CD4-positive, alpha-beta T cell treated with Interleukin-15 for 4 hours (primary cell): Measurements from ENCODE around the gene STT3B.

Experiments
- DNase-seq: peaks from one replicate; pipeline ENCODE4 v3.0.0-alpha.2; 2020; ENCODE audit warnings: low spot score

The STT3B gene

DNA sequence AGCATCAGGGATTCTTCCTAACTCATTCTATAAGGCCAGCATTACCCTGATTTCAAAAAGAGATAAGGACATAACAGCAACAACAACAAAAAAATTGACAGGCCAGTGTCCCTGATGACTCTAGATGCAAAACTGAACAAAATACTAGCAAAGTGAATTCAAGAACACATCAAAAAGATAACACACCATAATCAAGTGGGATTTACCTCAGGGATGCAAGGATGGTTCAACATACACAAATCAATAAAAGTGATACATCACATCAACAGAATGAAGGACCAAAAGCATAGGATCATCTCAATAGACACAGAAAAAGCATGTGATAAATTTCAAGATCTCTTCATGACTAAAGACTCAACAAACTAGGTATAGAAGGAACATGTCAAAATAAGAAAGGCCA lies 119.6 kb downstream of the STT3B start:
- DNase-seq = no peak

DNA sequence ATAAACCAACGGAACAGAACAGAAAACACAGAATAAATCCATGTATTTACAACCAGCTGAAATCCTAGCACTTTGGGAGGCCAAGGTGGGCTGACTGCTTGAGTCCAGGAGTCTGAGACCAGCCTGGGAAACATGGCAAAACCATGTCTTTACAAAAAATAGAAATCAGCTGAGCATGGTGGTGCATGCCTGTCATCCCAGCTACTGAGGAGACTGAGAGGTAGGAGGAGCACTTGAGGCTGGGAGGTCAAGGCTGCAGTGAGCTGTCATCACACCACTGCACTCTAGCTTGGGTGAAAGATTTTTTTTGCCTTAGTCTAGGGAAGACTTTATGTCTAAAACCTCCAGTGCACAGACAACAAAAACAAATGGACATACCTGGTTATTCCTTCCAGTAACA lies 120.7 kb downstream of the STT3B start:
- DNase-seq = no peak

DNA sequence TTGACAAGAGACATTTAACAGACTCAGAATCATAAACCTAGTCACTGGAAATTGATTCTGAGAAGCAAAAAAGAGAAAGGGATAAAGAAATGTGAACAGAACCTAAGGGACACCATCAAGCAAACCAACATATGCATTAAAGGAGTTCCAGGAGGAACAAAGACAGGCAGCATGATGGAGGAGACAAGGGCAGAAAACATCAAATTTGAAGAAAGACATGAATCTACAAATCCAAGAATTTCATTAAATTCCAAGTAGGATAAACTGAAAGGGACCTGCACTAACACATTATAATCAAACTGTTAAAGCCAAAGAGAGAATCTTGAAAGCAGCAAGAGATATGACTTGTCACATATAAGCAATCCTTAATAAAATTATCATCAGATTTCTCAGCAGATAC lies 122.3 kb downstream of the STT3B start:
- DNase-seq = no peak

DNA sequence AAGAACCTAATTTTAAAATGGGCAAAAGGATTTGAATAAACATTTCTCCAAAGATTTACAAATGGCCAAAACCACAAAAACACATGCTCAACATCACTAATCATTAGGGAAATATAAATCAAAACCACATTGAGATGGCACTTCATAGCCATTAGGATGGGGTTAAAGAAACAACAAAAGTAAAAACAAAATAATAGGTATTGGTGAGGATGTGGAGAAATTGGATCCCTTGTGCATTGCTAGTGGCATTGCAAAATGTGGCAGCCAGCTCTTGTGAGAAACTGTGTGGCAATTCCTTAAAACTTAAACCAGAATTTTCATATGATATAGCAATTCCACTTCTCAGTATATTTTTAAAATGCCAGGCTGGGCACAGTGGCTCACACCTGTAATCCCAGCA lies 126.5 kb downstream of the STT3B start:
- no peak for DNase-seq

DNA sequence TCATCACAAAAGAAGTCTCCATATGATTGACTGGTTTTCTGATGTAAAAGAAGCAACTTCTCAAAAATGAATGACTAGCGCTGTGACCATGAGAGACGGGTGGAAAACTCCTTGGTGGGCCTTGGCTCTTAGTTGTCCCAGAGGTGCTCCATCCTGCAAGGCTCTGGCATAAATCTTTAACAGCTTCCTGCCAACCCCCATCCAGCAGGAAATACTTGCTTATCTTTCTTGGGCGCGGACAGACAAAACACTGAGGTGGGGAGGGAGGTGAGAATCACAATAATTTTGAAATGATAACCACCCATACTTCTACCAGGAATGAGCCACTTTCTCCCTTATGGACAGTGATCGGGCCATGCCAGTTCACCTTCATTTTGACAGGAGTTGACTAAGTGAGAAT lies 128.6 kb downstream of the STT3B start:
- DNase-seq = no peak

DNA sequence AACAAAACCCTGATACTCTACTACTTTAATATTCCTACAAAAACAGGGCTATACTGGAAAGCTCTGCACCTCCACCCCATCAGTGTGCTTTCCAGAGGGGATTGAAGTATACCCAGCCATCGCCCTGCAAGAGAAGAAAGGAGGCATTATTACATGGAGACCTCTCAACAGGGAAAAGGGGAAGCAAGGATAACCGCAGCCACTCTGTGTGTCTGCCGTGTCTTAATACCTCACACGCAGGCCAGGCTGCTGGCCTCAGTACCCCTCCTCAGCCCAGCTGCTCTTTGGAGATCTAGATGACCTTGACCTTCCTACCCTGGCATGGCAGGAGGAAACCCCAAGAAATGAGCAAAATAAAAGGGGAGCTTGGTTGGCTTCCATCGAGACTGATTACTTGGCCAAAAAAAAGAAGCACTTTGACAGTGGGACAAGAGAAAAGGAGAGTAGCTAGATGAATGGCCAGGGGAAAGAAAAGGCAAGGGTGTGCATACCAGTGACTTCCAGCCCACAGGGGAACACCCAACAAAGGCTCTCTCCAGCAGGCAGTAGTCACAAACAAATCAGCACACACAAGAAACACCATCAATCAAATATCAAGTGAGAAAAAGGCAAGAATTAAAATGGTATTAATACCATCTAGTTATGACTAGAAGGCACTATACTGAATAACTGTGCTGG lies 129.4 kb downstream of the STT3B start:
- no peak for DNase-seq

DNA sequence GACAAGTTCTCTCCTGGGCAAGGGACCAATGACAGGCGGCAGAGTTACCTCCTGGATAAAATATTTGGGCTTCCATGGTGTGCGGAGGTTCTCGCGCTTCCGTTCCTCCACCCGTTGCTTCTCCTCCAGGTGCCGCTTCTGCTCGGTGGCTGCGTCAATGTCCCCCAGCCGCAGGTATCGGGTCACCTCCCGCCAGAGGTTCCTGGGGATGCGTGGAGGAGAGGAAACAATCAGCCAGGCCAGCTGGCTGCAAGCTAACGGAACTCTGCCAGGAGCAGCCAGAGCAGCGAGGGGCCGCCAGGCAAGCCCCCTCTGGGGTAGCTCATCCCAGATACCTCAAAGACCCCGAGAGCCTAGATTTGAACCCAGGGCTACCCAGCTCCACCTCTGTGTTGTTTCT lies 131.3 kb downstream of the STT3B start:
- no peak for DNase-seq

DNA sequence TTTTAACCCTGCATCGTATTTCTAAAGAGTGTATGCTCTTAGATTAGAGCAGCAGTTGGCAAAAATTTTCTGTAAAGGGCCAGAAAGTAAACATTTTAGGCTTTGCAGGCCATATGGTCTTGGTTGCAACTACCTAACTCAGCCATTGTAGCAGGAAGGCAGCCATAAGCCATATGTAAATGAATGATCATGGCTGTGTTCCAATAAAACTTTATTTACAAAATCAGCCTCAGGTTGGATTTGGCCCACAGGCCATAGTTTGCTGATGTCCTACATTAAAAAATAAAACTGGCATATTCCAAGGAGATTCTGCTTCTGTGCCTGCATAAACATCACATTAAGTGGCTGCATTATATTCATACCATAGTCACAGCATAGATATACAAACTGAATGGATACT lies 134.9 kb downstream of the STT3B start:
- DNase-seq = no peak

DNA sequence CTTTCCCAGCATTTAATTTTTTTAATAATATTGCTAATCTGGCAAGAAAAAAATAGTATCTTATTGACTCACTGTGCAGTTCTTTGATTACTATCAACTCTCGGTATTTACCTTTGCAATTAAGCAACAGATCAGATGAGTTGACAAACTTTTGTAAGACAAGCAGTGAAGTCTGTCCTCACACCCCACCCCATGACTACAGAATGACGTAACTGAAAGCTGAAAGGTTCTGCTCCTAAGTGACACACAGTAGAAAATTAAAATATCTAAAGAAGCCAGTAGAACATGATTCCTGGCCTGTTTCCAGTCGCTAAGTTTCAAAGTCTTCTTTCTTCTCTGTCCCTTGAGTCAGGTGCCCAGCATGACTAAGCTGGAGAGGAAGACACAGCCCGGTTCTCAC lies 135.5 kb downstream of the STT3B start:
- DNase-seq = no peak

DNA sequence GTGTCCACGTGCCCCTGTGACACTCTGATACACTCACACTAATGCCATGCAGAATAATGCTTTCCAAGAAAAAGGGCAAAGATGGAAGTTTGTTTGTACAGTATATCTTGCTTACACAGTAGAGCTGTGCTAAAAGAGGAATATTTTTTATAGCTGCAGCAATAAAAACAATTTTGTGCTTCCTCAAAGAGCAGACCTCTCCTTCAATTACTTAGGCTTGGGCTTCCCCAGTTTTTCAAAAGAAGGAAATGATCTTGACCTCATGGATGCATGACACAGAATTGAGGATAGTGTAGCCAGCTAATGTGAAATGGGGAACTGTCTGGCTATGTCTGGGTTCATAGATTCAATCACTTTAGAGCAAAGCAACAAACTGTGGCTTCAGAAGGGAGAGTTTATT lies 137.4 kb downstream of the STT3B start:
- DNase-seq = no peak

DNA sequence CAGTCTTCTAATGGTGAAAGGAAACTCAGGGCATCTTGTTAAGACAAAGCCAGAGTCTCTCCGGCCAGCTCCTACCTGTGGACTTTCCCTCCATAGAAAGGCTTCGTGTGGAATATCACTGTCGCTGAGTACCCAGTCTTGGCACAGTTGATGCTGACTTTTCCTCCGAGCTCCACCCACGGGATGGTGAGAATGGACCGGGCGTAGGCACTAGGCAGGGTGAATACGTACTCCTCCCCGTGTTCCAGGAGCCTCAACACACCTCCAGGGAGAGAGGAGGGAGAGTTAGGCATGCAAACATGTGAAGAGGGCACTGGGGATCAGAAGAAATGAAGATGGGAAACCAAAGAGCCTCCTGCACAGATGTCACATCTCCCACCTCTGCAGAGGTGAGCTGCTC lies 138.0 kb downstream of the STT3B start:
- no peak for DNase-seq

DNA sequence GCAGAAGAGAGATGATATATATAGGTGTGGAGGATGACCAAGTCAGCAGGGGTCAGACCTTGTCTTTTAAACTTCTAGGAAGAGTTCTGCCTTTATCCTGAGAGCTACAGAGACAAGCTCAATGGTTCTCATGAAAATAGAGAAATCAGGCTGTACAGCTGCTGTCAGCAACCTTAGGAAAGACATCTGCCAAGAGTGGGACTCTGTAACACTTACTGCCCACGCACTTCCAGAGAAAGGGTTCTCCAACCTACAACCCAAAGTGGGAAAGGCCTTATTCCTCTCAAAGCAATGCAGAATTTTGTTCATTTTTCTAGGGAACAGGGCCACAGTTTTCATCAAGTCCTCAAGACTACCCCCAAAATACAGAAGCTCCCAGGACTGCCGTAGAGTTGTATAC lies 138.7 kb downstream of the STT3B start:
- no peak for DNase-seq

DNA sequence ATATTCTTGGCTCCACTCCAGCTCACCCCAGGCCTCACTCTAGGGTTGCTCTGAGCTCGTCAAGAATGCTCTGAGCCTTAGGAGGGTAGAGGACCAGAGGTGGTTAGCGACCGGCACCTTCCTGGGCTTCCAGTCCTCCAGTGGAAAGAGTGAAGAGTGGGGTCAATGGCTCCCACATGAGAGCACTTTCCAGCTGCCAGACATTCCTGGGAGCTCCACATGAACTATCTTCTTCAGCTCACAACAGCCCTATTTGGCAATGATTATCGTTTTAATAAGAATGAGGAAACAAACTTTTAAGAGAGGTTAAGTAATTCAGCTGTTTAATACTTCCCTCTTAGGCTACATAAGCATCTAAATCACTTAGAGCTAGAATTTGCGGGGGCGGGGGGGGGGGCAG lies 139.3 kb downstream of the STT3B start:
- no peak for DNase-seq

DNA sequence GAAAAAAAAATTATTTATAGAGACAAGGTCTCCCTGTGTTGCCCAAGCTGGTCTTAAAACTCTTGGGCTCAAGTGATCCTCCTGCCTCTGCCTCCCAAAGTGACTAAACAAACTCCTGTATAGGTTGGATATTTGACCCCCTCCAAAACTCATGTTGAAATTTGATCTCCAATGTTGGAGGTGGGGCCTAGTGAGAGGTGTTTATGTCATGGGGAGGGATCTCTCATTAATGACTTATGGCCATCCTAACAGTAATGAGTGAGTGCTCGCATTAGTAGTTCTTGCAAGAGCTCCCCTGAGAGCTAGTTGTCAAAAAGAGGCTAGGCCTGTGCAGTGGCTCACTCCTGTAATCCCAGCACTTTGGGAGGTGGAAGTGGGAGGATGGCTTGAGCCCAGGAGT lies 141.2 kb downstream of the STT3B start:
- no peak for DNase-seq

DNA sequence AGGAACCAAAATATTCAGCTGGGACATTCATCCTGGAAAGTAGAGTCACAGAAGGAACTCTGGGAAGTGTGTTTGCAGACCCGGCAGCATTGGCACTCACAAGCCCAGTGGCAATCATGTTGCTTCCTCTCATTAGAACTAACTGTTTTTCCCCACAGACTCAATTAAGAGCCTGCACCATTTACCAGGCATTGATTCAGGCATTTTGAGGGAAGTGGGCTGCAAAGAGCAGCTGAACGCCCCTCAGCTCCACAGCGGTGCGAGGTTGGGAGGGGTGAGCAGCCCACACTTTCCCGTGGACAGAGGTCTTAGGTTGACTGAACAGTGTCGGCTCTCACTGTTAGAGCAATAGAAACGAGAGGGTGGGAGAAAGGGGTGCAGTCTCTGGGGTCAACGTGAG lies 143.8 kb downstream of the STT3B start:
- DNase-seq = no peak

DNA sequence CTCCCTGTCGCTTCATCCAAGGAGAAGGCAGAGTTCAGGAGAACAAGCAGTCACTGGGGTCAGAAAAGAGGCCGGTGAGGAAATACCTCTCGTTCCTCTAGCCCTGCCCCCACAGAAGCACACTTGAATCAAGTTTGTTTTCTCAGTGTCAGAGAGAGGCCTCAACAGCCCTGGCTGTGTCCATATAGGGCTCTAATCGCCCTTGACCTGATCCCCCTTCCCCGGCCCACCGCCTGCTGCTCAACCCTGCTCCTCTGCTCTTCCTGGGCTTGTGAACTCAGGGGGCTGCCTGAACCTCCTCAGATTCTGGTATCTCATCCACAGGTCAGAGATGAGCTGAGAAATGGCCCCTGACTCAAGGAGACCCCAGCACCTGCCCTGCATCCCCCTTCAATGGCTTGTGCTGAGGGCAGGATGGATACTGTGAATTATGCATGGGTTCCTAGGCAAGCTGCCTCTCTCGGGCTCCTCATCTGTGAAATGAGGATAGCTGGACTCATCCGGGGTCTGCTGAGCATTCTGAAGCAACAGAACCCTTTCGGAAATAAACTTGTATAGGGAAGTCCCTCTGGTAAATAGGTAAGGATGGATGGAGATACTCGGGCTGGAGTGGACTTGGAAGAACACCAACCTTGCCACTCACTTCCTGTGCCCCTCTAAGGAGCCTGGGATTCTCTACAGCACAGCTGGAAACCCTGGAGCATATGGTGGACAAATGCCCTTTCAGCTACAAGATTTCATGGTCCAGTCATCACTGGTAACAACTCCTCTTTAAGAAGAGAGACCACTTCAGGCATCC lies 147.5 kb downstream of the STT3B start:
- DNase-seq = no peak
